Measurements from ENCODE around the gene NRDC. TPM values are rescaled to one million over a fixed set of nuclear protein-coding genes. Genes with fewer than 3 reads are reported as not detected.

NRDC gene
- polyA plus RNA-seq, 6 donors from 2014 or later = 58.5 to 94.9 (median 81.6) TPM

- ATAC-seq (ENCODE audit: low read depth in 2 of 2) (no peak), DNase-seq (no peak)
- peak overlapping the region in 1 of 6 donors; percentile 9 for H3K27ac Mint-ChIP-seq
- no peak overlapping the region for H3K4me3 Mint-ChIP-seq
- H3K9me3 Mint-ChIP-seq = no peaks in the 10 kb centered on the region
- H3K27me3 Mint-ChIP-seq = no peaks in the 10 kb centered on the region
- H3K4me1 Mint-ChIP-seq = peaks cover 2 to 5% (median 3%) of the 10 kb centered on the region in 3 donors
- peaks cover 8 to 11% of the 10 kb centered on the region in 2 donors for H3K36me3 Mint-ChIP-seq
These were observed 117.2 kb downstream of the NRDC start for GRCh38 chr1:51761351-51761750.

GRCh38 chr1:51760872-51761271 lies 117.7 kb downstream of the NRDC start:
- no peaks in the 10 kb centered on the region for H3K27me3 Mint-ChIP-seq
- H3K36me3 Mint-ChIP-seq = peaks cover 8 to 9% of the 10 kb centered on the region in 2 donors
- ATAC-seq (ENCODE audit: low read depth in 2 of 2) = no peak
- H3K4me3 Mint-ChIP-seq = no peak overlapping the region
- no peak for DNase-seq
- H3K9me3 Mint-ChIP-seq = no peaks in the 10 kb centered on the region
- peaks cover 2 to 5% (median 3%) of the 10 kb centered on the region in 3 donors for H3K4me1 Mint-ChIP-seq
- H3K27ac Mint-ChIP-seq = peak overlapping the region in 1 of 6 donors; percentile 10

GRCh38 chr1:51758310-51758709 lies 120.2 kb downstream of the NRDC start:
- no peaks in the 10 kb centered on the region for H3K27me3 Mint-ChIP-seq
- ATAC-seq (ENCODE audit: low read depth in 2 of 2) (no peak), DNase-seq (no peak)
- no peak overlapping the region for H3K4me3 Mint-ChIP-seq
- H3K4me1 Mint-ChIP-seq = peaks cover 2 to 5% (median 3%) of the 10 kb centered on the region in 3 donors
- H3K9me3 Mint-ChIP-seq = no peaks in the 10 kb centered on the region
- H3K36me3 Mint-ChIP-seq = peaks cover 5 to 8% of the 10 kb centered on the region in 2 donors
- H3K27ac Mint-ChIP-seq = no peak overlapping the region

- H3K4me1 Mint-ChIP-seq = peaks cover 0 to 5% (median 0%) of the 10 kb centered on the region in 3 donors
- H3K27ac Mint-ChIP-seq = no peak overlapping the region
- DNase-seq (no peak), ATAC-seq (ENCODE audit: low read depth in 2 of 2) (no peak)
- no peaks in the 10 kb centered on the region for H3K27me3 Mint-ChIP-seq
- H3K36me3 Mint-ChIP-seq = peaks cover 9% of the 10 kb centered on the region in 2 donors
- no peak overlapping the region for H3K4me3 Mint-ChIP-seq
- peaks cover 0 to 5% (median 3%) of the 10 kb centered on the region in 7 donors for H3K9me3 Mint-ChIP-seq
These were observed 122.2 kb downstream of the NRDC start for GRCh38 chr1:51756290-51756689.

GRCh38 chr1:51755437-51755836 lies 123.1 kb downstream of the NRDC start:
- no peak for DNase-seq
- Mint-ChIP-seq H3K9me3 (peaks cover 0 to 5% (median 3%) of the 10 kb centered on the region in 7 donors), H3K4me1 (no peaks in the 10 kb centered on the region), H3K36me3 (peaks cover 9% of the 10 kb centered on the region in 2 donors), H3K27ac (peak overlapping the region in 2 of 6 donors; percentile 28 to 44), H3K27me3 (no peaks in the 10 kb centered on the region), H3K4me3 (no peak overlapping the region)
- ATAC-seq (ENCODE audit: low read depth in 2 of 2) = no peak

GRCh38 chr1:51754666-51755065 lies 123.9 kb downstream of the NRDC start:
- Mint-ChIP-seq H3K36me3 (peaks cover 9% of the 10 kb centered on the region in 2 donors), H3K4me1 (no peaks in the 10 kb centered on the region), H3K27me3 (no peaks in the 10 kb centered on the region), H3K9me3 (peaks cover 0 to 5% (median 3%) of the 10 kb centered on the region in 7 donors), H3K27ac (peak overlapping the region in 1 of 6 donors; percentile 84), H3K4me3 (no peak overlapping the region)
- DNase-seq (no peak), ATAC-seq (ENCODE audit: low read depth in 2 of 2) (no peak)

GRCh38 chr1:51753969-51754368 lies 124.6 kb downstream of the NRDC start:
- peaks cover 9% of the 10 kb centered on the region in 2 donors for H3K36me3 Mint-ChIP-seq
- no peak overlapping the region for H3K27ac Mint-ChIP-seq
- no peaks in the 10 kb centered on the region for H3K27me3 Mint-ChIP-seq
- no peaks in the 10 kb centered on the region for H3K4me1 Mint-ChIP-seq
- DNase-seq (no peak), ATAC-seq (ENCODE audit: low read depth in 2 of 2) (no peak)
- H3K9me3 Mint-ChIP-seq = peaks cover 0 to 5% (median 3%) of the 10 kb centered on the region in 7 donors
- no peak overlapping the region for H3K4me3 Mint-ChIP-seq

GRCh38 chr1:51752073-51752948 lies 126.2 kb downstream of the NRDC start:
- peaks cover 9% of the 10 kb centered on the region in 2 donors for H3K36me3 Mint-ChIP-seq

GRCh38 chr1:51750729-51751128 lies 127.8 kb downstream of the NRDC start:
- DNase-seq = no peak
- ATAC-seq (ENCODE audit: low read depth in 2 of 2) = no peak
- H3K27ac Mint-ChIP-seq = no peak overlapping the region
- no peaks in the 10 kb centered on the region for H3K27me3 Mint-ChIP-seq
- H3K36me3 Mint-ChIP-seq = peaks cover 9% of the 10 kb centered on the region in 2 donors
- H3K9me3 Mint-ChIP-seq = peaks cover 0 to 5% (median 3%) of the 10 kb centered on the region in 7 donors
- no peak overlapping the region for H3K4me3 Mint-ChIP-seq
- no peaks in the 10 kb centered on the region for H3K4me1 Mint-ChIP-seq

More at GRCh38 chr1:51752073-51752948, 126.2 kb downstream of the NRDC start:
- DNase-seq (no peak), ATAC-seq (ENCODE audit: low read depth in 2 of 2) (no peak)
- no peak overlapping the region for H3K4me3 Mint-ChIP-seq
- no peaks in the 10 kb centered on the region for H3K27me3 Mint-ChIP-seq
- peaks cover 0 to 5% (median 3%) of the 10 kb centered on the region in 7 donors for H3K9me3 Mint-ChIP-seq
- no peaks in the 10 kb centered on the region for H3K4me1 Mint-ChIP-seq
- H3K27ac Mint-ChIP-seq = peak overlapping the region in 1 of 6 donors; percentile 22

- Mint-ChIP-seq H3K36me3 (peaks cover 9% of the 10 kb centered on the region in 2 donors), H3K27ac (no peak overlapping the region), H3K27me3 (no peaks in the 10 kb centered on the region), H3K9me3 (peaks cover 0 to 5% (median 3%) of the 10 kb centered on the region in 7 donors), H3K4me1 (peaks cover 0 to under 1% (median 0%) of the 10 kb centered on the region in 3 donors), H3K4me3 (no peak overlapping the region)
- DNase-seq (no peak), ATAC-seq (ENCODE audit: low read depth in 2 of 2) (no peak)
These were observed 128.3 kb downstream of the NRDC start for GRCh38 chr1:51750218-51750617.

- ATAC-seq (ENCODE audit: low read depth in 2 of 2) (no peak), DNase-seq (no peak)
- H3K4me3 Mint-ChIP-seq = no peak overlapping the region
- H3K27ac Mint-ChIP-seq = no peak overlapping the region
- peaks cover 0 to 5% (median 3%) of the 10 kb centered on the region in 7 donors for H3K9me3 Mint-ChIP-seq
- H3K36me3 Mint-ChIP-seq = peaks cover 9 to 14% of the 10 kb centered on the region in 2 donors
- H3K27me3 Mint-ChIP-seq = no peaks in the 10 kb centered on the region
- peaks cover 0 to 5% (median 5%) of the 10 kb centered on the region in 3 donors for H3K4me1 Mint-ChIP-seq
These were observed 129.4 kb downstream of the NRDC start for GRCh38 chr1:51749151-51749550.

GRCh38 chr1:51745304-51745570 lies 133.3 kb downstream of the NRDC start:
- H3K36me3 Mint-ChIP-seq = peaks cover 8% of the 10 kb centered on the region in 2 donors
- H3K4me1 Mint-ChIP-seq = peaks cover 9 to 18% (median 15%) of the 10 kb centered on the region in 3 donors
- H3K27me3 Mint-ChIP-seq = no peaks in the 10 kb centered on the region
- no peak overlapping the region for H3K4me3 Mint-ChIP-seq
- ATAC-seq (ENCODE audit: low read depth in 2 of 2) (no peak), DNase-seq (no peak)
- H3K27ac Mint-ChIP-seq = peak overlapping the region in 1 of 6 donors; percentile 5
- H3K9me3 Mint-ChIP-seq = no peaks in the 10 kb centered on the region

GRCh38 chr1:51744506-51745303 lies 133.8 kb downstream of the NRDC start:
- Mint-ChIP-seq H3K4me3 (no peak overlapping the region), H3K27me3 (no peaks in the 10 kb centered on the region), H3K36me3 (peaks cover 8% of the 10 kb centered on the region in 2 donors), H3K4me1 (peaks cover 11 to 22% (median 20%) of the 10 kb centered on the region in 3 donors), H3K27ac (peak overlapping the region in 1 of 6 donors; percentile 5), H3K9me3 (no peaks in the 10 kb centered on the region)
- DNase-seq = no peak
- no peak for ATAC-seq (ENCODE audit: low read depth in 2 of 2)
